Measurements from ENCODE around the gene CDPF1. TPM values are rescaled to one million over a fixed set of nuclear protein-coding genes. Genes with fewer than 3 reads are reported as not detected.

CDPF1 gene
- total RNA-seq, 1 experiment from 2014 or later = 16.3 TPM

- H3K27me3 ChIP-seq (ENCODE audit: insufficient read depth, low read length) = no peaks in the 10 kb centered on the region
- H3K9ac ChIP-seq (ENCODE audit: low read length) = no peak overlapping the region
- DNase-seq (ENCODE audit: low read depth, low spot score) = no peak
- no peaks in the 10 kb centered on the region for H3K79me2 ChIP-seq (ENCODE audit: insufficient read depth, low read length)
- no peaks in the 10 kb centered on the region for H3K4me1 ChIP-seq (ENCODE audit: control insufficient read depth in 1 of 2, insufficient read depth in 2 of 2, low read length in 2 of 2)
- no peaks in the 10 kb centered on the region for H3K9me3 ChIP-seq (ENCODE audit: control insufficient read depth in 1 of 2, insufficient read depth in 1 of 2, low read depth in 1 of 2, low read length in 2 of 2)
- intact Hi-C loops (cut with micrococcal nuclease) = no loop called here
- H2AFZ ChIP-seq (ENCODE audit: low read depth, low read length, poor library complexity, severe bottlenecking) = no peak overlapping the region
- no TSS peak for BruUV-seq (replicated peaks)
- ChIA-PET RAD21 (ENCODE audit: low non-redundant PET in 1 of 2, low total read pairs in 2 of 2, uncharacterized antibody in 2 of 2, unreplicated experiment in 2 of 2) (no interaction called here), POLR2A (no interaction called here), CTCF (no interaction called here)
- no peaks in the 10 kb centered on the region for H3K36me3 ChIP-seq (ENCODE audit: control insufficient read depth in 1 of 2, insufficient read depth in 2 of 2, low read length in 2 of 2)
- H3K4me3 ChIP-seq (replicated peaks in 1 of 2; ENCODE audit: low read depth in 1 of 2, low read length in 2 of 2) = no peak overlapping the region
- no peaks in the 10 kb centered on the region for H3K9me2 ChIP-seq (ENCODE audit: insufficient read depth)
- TF ChIP-seq FOSL1 (IDR thresholded peaks at IDR 0.05; ENCODE audit: low read depth) = no peak
- no peak for TF ChIP-seq ZNF274 (IDR thresholded peaks at IDR 0.05; ENCODE audit: low read depth, low read length)
- no peak for TF ChIP-seq REST (IDR thresholded peaks at IDR 0.05; ENCODE audit: low read depth)
- TF ChIP-seq MAX (IDR thresholded peaks at IDR 0.05) = no peak
- no peak for TF ChIP-seq ZBTB33 (IDR thresholded peaks at IDR 0.05; ENCODE audit: extremely low read depth, insufficient replicate concordance, low read length)
- H3K4me2 ChIP-seq (ENCODE audit: low read length) = no peak overlapping the region
- no peak overlapping the region for H3K27ac ChIP-seq (ENCODE audit: low read depth, low read length)
- H4K20me1 ChIP-seq (ENCODE audit: insufficient read depth) = no peaks in the 10 kb centered on the region
- no peak for ATAC-seq
Observed at GRCh38 chr22:46230262-46230901, 19.7 kb downstream of the CDPF1 start.

All from HCT116 (cell line).